ENCODE results near the gene PDCD6IP. TPM values are rescaled to one million over a fixed set of nuclear protein-coding genes. Genes with fewer than 3 reads are reported as not detected.

The PDCD6IP gene
- total and polyA plus RNA-seq, 2 experiments from 2014 or later = 197 to 214 TPM

DNA sequence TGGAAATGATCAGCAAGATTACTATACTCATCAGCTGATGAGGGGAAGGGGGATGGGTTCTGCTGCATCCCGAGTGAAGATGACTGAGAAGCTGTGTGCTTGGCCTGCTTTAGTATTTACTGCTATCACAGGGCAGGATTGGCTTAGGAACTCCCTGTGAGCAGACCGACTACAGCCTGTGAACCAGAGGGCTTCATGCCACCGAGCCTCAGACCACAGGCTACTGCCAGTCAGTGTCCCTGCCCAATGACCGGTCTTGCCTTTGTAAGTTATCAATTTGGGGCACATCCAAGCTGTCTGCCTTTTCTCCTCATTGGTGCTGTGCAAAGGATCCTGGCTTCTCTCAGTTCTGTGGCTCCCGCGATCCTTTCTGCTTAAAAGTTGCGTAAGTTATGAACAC, 71.5 kb downstream of the PDCD6IP start:
- no peak overlapping the region for H3K4me2 ChIP-seq (ENCODE audit: unreplicated experiment)
- no peak overlapping the region for H3K27ac ChIP-seq
- H3K27me3 ChIP-seq (replicated peaks; ENCODE audit: insufficient read depth) = no peaks in the 10 kb centered on the region
- no peak for TF ChIP-seq EZH2 (IDR thresholded peaks at IDR 0.05; ENCODE audit: insufficient read depth, poor library complexity, severe bottlenecking)
- no peak for TF ChIP-seq EZH2phosphoT487 (IDR thresholded peaks at IDR 0.05; ENCODE audit: insufficient read depth, low read depth)
- peaks cover 9% of the 10 kb centered on the region; the same call in 1 of the 2 replicates for H3K4me1 ChIP-seq (ENCODE audit: insufficient read depth)
- H3K36me3 ChIP-seq (ENCODE audit: low read depth) = peaks cover 26% of the 10 kb centered on the region; the same call in 1 of the 2 replicates
- H3K79me2 ChIP-seq (ENCODE audit: insufficient read depth) = no peaks in the 10 kb centered on the region
- no peak for DNase-seq
- H3K9me2 ChIP-seq (ENCODE audit: insufficient read depth) = no peaks in the 10 kb centered on the region
- no peak overlapping the region for H2AFZ ChIP-seq
- peaks cover 11% of the 10 kb centered on the region for H3F3A ChIP-seq (ENCODE audit: insufficient read depth)
- no peaks in the 10 kb centered on the region for H4K20me1 ChIP-seq (ENCODE audit: insufficient read depth)
- H3K9ac ChIP-seq = no peak overlapping the region
- H3K9me3 ChIP-seq (ENCODE audit: low read depth) = no peaks in the 10 kb centered on the region
- WGBS, 2 experiments (ENCODE audit: low coverage in 1 of 2, low lambda C conversion rate in 2 of 2, missing lambda C conversion rate in 2 of 2) = 82 to 87% methylated on average over 7 of the region's 7 CpGs
- in situ Hi-C loops (cut with MboI) = no loop called here
- H3K4me3 ChIP-seq = no peak overlapping the region

DNA sequence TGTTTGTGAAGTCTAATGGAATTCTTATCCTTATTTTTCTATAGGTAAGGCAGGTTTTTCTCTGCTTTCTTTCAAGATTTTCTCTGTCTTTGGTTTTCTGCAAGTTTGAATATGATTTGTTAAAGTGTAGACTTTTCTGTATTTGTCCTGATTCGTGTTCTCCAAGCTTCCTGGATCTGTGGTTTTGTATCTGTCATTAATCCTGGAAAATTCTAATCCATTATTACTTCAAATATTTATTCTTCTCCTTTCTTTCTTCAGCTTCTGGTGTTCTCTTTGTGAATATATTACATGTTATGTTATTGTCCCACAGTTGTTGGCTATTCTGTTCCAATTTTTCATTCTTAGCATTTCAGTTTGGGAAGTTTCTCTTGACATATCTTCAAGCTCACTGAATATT, 76.4 kb downstream of the PDCD6IP start:
- TF ChIP-seq EZH2phosphoT487 (IDR thresholded peaks at IDR 0.05; ENCODE audit: insufficient read depth, low read depth) (no peak), EZH2 (IDR thresholded peaks at IDR 0.05; ENCODE audit: insufficient read depth, poor library complexity, severe bottlenecking) (no peak)
- in situ Hi-C loops (cut with MboI) = no loop called here
- Histone ChIP-seq H3K27ac (no peak overlapping the region), H2AFZ (no peak overlapping the region), H3F3A (ENCODE audit: insufficient read depth) (0 out of 2 replicates have a peak, but pooled peaks cover 4% of the 10 kb centered on the region), H3K36me3 (ENCODE audit: low read depth) (0 out of 2 replicates have a peak, but pooled peaks cover 8% of the 10 kb centered on the region), H3K4me2 (ENCODE audit: unreplicated experiment) (no peak overlapping the region), H3K79me2 (ENCODE audit: insufficient read depth) (no peaks in the 10 kb centered on the region), H3K9ac (no peak overlapping the region), H3K9me2 (ENCODE audit: insufficient read depth) (no peaks in the 10 kb centered on the region), H3K27me3 (replicated peaks; ENCODE audit: insufficient read depth) (no peaks in the 10 kb centered on the region), H3K4me1 (ENCODE audit: insufficient read depth) (no peaks in the 10 kb centered on the region), H3K4me3 (no peak overlapping the region), H4K20me1 (ENCODE audit: insufficient read depth) (no peaks in the 10 kb centered on the region), H3K9me3 (ENCODE audit: low read depth) (no peaks in the 10 kb centered on the region)
- WGBS, 2 experiments (ENCODE audit: low coverage in 1 of 2, low lambda C conversion rate in 2 of 2, missing lambda C conversion rate in 2 of 2) = 44 to 69% methylated on average over 1 of the region's 1 CpG
- no peak for DNase-seq

DNA sequence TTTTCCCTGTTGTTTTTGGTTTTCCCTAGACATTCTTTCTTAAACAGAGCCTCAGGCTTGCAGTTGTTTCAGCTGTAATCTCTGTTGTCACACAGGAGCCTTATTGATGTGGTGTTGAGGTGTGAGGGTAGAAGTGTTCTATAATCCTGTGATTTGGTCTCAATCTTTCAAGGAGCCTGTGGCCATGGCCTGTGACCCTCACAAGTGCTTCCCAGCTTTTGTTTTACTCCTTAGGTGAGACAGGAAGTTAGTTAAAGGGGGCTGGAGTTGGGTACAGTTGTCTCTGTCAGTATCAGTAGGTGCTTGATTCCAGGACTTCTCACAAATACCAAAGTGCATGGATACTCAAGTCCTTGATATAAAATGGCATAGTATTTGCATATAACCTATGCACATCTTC, 77.2 kb downstream of the PDCD6IP start:
- no peak overlapping the region for H3K9ac ChIP-seq
- no peaks in the 10 kb centered on the region for H3K27me3 ChIP-seq (replicated peaks; ENCODE audit: insufficient read depth)
- no peak overlapping the region for H3K27ac ChIP-seq
- no peaks in the 10 kb centered on the region for H3K79me2 ChIP-seq (ENCODE audit: insufficient read depth)
- in situ Hi-C loops (cut with MboI) = no loop called here
- 0 out of 2 replicates have a peak, but pooled peaks cover 4% of the 10 kb centered on the region for H3F3A ChIP-seq (ENCODE audit: insufficient read depth)
- H3K9me3 ChIP-seq (ENCODE audit: low read depth) = no peaks in the 10 kb centered on the region
- no peak for TF ChIP-seq EZH2phosphoT487 (IDR thresholded peaks at IDR 0.05; ENCODE audit: insufficient read depth, low read depth)
- no peak for TF ChIP-seq EZH2 (IDR thresholded peaks at IDR 0.05; ENCODE audit: insufficient read depth, poor library complexity, severe bottlenecking)
- no peak overlapping the region for H2AFZ ChIP-seq
- no peak overlapping the region for H3K4me3 ChIP-seq
- H4K20me1 ChIP-seq (ENCODE audit: insufficient read depth) = no peaks in the 10 kb centered on the region
- H3K4me2 ChIP-seq (ENCODE audit: unreplicated experiment) = no peak overlapping the region
- no peaks in the 10 kb centered on the region for H3K4me1 ChIP-seq (ENCODE audit: insufficient read depth)
- no peak for DNase-seq
- no peaks in the 10 kb centered on the region for H3K36me3 ChIP-seq (ENCODE audit: low read depth)
- H3K9me2 ChIP-seq (ENCODE audit: insufficient read depth) = no peaks in the 10 kb centered on the region

DNA sequence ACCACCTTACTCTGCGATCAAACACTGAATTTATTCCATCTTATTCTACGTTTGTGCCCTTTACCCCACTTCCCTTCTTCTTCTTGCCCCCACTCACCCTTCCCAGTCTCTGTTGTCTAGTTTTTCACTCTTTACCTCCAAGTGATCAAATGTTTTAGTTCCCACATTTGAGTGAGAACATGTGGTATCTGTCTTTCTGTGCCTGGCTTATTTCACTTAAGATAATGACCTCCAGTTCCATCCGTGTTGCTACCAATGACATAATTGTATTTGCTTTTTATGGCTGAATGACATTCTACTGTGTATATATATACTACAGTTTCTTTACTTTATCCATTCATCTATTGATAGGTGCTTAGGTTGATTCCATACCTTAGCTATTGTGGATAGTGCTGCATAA, 78.8 kb downstream of the PDCD6IP start:
- TF ChIP-seq EZH2 (IDR thresholded peaks at IDR 0.05; ENCODE audit: insufficient read depth, poor library complexity, severe bottlenecking) (no peak), EZH2phosphoT487 (IDR thresholded peaks at IDR 0.05; ENCODE audit: insufficient read depth, low read depth) (no peak)

DNA sequence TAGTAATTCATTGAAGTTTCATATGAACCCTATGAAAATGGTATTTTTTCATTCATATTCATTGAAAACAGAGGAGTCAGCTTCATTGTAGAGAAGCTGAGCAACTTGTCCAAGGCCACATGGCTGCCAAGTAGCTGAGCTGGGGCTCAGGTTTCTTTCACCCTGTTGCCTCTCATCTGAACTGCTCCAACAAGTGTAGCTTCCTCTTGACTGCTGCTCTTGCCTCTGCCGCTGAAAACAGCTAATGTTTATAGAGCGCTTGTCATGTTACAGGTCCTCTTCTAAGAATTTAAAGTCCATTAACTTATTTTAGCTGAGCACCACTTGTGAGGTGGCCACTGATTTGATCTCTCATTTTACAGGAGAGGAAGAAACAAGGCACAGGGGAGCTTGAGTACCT, 81.1 kb downstream of the PDCD6IP start:
- no peak overlapping the region for H2AFZ ChIP-seq
- H3K79me2 ChIP-seq (ENCODE audit: insufficient read depth) = no peaks in the 10 kb centered on the region
- 69 to 82% methylated on average over 2 of the region's 2 CpGs for WGBS, 2 experiments (ENCODE audit: low coverage in 1 of 2, low lambda C conversion rate in 2 of 2, missing lambda C conversion rate in 2 of 2)
- H3K9me3 ChIP-seq (ENCODE audit: low read depth) = no peaks in the 10 kb centered on the region
- TF ChIP-seq EZH2 (IDR thresholded peaks at IDR 0.05; ENCODE audit: insufficient read depth, poor library complexity, severe bottlenecking) (no peak), EZH2phosphoT487 (IDR thresholded peaks at IDR 0.05; ENCODE audit: insufficient read depth, low read depth) (no peak)
- H3K27me3 ChIP-seq (replicated peaks; ENCODE audit: insufficient read depth) = no peaks in the 10 kb centered on the region
- H3K9me2 ChIP-seq (ENCODE audit: insufficient read depth) = no peaks in the 10 kb centered on the region
- H3K4me3 ChIP-seq = no peak overlapping the region
- DNase-seq = no peak
- H3F3A ChIP-seq (ENCODE audit: insufficient read depth) = no peaks in the 10 kb centered on the region
- H3K9ac ChIP-seq = no peak overlapping the region
- H3K4me2 ChIP-seq (ENCODE audit: unreplicated experiment) = no peak overlapping the region
- no peaks in the 10 kb centered on the region for H4K20me1 ChIP-seq (ENCODE audit: insufficient read depth)
- no peaks in the 10 kb centered on the region for H3K36me3 ChIP-seq (ENCODE audit: low read depth)
- no peaks in the 10 kb centered on the region for H3K4me1 ChIP-seq (ENCODE audit: insufficient read depth)
- H3K27ac ChIP-seq = no peak overlapping the region
- in situ Hi-C loops (cut with MboI) = no loop called here

More for the DNA sequence above, 78.8 kb downstream of the PDCD6IP start:
- no peaks in the 10 kb centered on the region for H3K36me3 ChIP-seq (ENCODE audit: low read depth)
- no peaks in the 10 kb centered on the region for H3K9me3 ChIP-seq (ENCODE audit: low read depth)
- H3K27ac ChIP-seq = no peak overlapping the region
- H3K4me1 ChIP-seq (ENCODE audit: insufficient read depth) = no peaks in the 10 kb centered on the region
- WGBS, 2 experiments (ENCODE audit: low coverage in 1 of 2, low lambda C conversion rate in 2 of 2, missing lambda C conversion rate in 2 of 2) = 49 to 57% methylated on average over 3 of the region's 3 CpGs
- H3K27me3 ChIP-seq (replicated peaks; ENCODE audit: insufficient read depth) = no peaks in the 10 kb centered on the region
- no peak overlapping the region for H3K4me2 ChIP-seq (ENCODE audit: unreplicated experiment)
- no peaks in the 10 kb centered on the region for H3K9me2 ChIP-seq (ENCODE audit: insufficient read depth)
- H3K79me2 ChIP-seq (ENCODE audit: insufficient read depth) = no peaks in the 10 kb centered on the region
- no peaks in the 10 kb centered on the region for H4K20me1 ChIP-seq (ENCODE audit: insufficient read depth)
- DNase-seq = no peak
- 0 out of 2 replicates have a peak, but pooled peaks cover 1% of the 10 kb centered on the region for H3F3A ChIP-seq (ENCODE audit: insufficient read depth)
- H3K4me3 ChIP-seq = no peak overlapping the region
- no peak overlapping the region for H3K9ac ChIP-seq
- H2AFZ ChIP-seq = no peak overlapping the region
- in situ Hi-C loops (cut with MboI) = no loop called here

All from GM23248 (cell line).